Activated CD4-positive, alpha-beta T cell treated with anti-CD3 and anti-CD28 coated beads for 48 hours (primary cell): ENCODE results near the gene PPM1E.
"Not testable (repeated sequence)": the region's sequence is repeated elsewhere in the genome, so short reads cannot be mapped to it uniquely, and the experiment has no call there.

Experiments
- DNase-seq: peaks from one replicate; pipeline ENCODE4 v3.0.0-alpha.2; 2020

PPM1E gene

GRCh38 chr17:58850106-58850505 is 94.5 kb downstream of the PPM1E start:
- not testable (repeated sequence) for DNase-seq

DNA sequence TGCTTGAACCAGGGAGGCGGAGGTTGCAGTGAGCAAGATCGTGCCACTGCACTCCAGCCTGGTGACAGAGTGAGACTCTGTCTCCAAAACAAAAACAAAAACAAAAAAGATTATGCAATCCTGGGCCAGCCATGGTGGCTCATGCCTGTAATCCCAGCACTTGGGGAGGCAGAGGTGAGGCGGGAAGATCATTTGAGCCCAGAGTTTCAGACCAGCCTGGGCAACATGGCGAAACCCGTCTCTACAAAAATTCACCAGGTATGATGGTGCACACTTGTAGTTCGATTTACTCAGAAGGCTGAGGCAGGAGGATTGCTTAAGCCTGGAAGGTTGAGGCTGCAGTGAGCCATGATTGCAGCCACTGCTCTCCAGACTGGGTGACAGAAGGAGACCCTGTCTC is 109.6 kb downstream of the PPM1E start:
- DNase-seq = no peak

GRCh38 chr17:58870747-58871146 is 115.1 kb downstream of the PPM1E start:
- no peak for DNase-seq

DNA sequence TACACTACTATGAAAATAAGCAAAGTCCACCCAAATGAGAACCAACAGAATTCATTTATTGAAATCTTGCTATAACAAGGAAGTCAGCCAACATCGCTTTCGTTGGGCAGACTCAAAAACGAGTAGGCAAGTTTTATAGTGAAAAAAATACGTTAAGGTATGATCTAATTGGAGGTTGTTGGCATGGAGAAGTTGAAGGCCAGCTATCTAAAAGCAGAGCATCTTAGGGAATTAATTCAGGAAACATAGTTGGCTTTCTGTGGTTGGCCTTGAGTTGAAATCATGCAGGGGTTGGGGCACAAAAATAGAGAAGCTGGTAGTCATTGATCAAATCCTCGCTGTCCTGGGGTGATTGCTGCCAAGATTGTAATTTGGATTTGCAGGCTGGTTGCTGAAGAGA is 118.3 kb downstream of the PPM1E start:
- no peak for DNase-seq

DNA sequence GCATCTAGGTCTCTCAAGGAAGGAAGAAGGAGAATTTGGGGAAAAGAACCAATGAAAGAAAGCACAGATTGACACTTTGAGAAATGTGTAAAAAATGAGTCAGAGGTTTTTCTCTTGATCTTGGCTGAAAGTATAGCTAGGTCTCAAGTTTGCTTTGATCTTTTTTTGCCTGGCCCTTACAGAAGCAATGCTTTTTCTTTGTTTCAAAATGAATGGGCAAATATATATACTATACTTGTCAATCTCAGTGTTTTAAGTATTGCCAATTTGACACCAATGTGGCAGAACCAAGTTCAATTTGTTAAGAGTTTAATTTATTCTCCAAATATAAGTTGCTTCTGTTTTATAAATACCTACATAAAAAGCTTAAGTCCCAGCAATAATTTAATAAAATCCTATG is 119.6 kb downstream of the PPM1E start:
- DNase-seq = no peak

DNA sequence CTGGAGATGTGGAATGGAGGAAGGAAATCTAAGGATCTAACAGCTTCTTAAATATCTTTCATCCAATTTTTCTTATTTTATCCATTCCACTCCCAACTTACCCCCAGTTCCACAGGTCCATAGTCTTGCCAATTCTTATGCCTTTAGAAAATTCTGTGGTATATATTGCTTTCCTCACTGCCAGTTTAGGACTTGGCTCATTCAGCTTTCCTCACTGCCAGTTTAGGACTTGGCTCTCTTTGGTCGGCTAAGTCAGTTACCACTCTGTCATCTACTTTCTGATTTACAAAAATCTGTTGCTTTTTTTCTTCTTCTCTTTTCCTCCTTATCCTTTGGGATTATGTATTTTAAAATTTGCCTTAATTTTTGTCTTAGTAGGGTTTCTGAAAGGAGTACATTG is 128.5 kb downstream of the PPM1E start:
- DNase-seq = no peak

DNA sequence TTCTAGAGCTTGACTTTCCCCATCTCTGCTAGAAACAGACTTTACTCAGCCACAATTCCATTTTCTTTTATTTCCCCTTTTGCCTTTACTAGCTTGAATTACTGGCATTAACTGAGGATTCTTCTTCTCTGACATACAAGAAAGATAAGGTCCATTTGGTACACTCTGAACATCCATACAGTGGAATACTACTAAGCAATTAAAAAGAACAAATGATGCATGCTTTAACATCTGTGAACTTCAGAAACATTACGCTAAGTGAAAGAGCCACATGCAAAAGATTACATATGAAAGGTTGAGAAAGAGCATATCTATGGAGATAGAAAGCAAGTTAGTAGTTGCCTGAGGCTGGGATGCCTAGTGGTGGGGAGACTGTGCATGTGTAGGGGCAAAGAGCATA is 130.9 kb downstream of the PPM1E start:
- DNase-seq = no peak

- DNase-seq = no peak
These were observed 134.3 kb downstream of the PPM1E start for GRCh38 chr17:58889928-58890327.

DNA sequence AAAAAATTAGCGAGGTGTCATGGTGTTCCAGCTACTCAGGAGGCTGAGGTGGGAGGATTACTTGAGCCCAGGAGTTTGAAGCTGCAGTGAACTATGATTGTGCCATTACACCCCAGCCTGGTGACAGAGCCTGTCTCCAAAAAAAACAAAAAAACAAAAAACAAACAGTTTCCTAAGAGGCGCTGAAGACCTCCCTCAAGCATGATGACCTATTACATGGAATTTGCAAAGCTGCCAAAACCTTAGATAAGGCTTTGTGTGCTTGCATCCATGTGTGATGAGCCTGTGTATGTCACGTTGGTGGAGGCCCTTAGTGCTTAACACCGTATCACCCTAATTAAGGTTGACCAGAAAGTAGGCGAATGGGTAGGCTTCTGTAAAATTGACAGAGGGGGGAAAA is 143.5 kb downstream of the PPM1E start:
- DNase-seq = no peak

- DNase-seq = no peak
These were observed 146.7 kb downstream of the PPM1E start for GRCh38 chr17:58902322-58902721.

GRCh38 chr17:58911741-58912343 is 156.2 kb downstream of the PPM1E start:
- DNase-seq = no peak

DNA sequence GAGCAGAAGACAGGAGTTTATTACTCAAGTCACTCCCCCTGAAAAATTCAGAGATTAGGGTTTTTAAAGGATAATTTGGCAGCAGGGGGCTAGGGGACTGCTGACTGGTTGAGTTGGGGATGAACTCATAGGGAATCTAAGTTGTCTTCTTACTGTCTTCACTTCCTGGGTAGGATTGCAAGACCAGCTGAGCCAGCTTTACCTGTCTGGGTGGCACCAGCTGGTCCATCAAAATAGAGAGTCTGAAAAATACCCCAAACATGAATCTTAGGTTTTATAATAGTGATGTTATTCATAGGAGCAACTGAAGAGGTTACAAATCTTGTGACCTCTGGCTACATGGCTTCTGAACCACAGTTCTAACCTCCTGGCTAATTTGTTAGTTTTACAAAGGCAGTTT is 157.9 kb downstream of the PPM1E start:
- no peak for DNase-seq

- no peak for DNase-seq
These were observed 158.5 kb downstream of the PPM1E start for GRCh38 chr17:58913971-58914769.

GRCh38 chr17:58917228-58917627 is 161.6 kb downstream of the PPM1E start:
- DNase-seq = no peak

DNA sequence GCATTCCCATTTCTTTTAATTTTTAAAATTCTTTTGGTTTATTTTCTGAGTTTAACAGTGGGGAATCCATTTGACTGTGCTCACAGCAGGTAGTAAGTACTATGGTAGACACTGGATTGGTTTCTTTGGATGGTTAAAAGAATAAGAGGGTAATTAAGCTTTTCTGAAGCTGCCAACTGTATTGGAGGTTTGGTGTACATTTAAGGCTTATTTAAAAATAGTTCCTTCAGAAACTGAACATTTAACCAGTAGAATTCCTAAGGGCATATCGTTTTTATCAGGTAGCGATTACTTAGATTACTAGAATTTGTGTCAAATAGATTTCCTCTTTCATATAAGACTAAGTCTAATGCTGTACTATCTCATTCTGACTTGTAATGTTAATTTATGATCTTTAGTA is 162.4 kb downstream of the PPM1E start:
- DNase-seq = no peak

DNA sequence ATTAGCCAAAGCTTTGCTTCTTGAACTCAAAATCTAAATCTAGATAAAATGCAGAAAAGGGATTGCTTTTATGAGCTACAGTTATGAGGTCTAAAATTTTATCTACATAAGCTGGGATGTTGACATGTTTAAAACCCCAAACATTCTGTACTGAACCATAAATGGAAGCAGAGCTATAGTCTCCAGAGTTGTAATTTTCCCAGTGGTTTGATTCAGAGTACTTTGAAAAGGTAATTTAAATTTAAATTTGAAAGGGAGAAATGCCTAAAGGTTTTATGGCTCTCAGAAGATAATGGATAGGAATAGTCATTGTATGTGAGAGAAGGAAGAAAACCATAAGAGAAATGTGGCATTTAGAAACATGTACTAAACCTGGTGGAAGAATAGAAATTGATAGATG is 163.2 kb downstream of the PPM1E start:
- DNase-seq = no peak

DNA sequence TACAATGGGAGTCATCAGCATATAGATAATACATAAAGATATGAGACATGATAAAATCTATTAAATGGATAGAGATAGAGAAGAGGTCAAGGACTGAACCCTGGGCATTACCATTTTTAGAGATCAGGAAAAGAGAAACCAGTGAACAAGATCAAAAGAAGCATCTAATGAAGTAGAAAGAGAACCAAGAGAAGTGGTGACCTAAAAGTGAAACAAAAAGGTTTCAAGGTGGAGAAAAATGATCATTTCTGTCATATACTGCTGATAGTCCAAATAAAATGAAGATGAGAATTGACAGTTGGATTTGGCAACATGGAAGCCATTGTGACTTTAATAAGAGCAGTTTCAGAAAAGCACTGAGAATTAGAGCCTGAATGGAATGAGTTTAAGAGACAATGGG is 165.1 kb downstream of the PPM1E start:
- no peak for DNase-seq

DNA sequence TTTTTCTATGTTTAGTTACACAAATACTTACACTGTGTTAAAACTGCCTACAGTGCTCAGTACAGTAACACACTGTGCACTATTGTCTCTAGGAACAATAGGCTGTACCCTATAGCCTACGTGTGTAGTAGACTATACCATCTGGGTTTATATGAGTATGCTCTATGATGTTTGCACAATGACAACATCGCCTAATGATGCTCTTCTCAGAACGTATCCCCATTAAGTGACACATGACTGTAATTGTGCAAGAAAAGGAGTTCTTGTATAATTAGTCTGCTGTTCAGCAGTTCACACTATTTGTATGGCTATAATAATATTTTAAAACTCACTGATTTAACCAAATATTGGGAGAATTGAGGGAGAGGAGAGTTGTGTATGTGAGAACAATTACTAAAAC is 177.3 kb downstream of the PPM1E start:
- no peak for DNase-seq

- no peak for DNase-seq
These were observed 180.6 kb downstream of the PPM1E start for GRCh38 chr17:58936295-58936694.

DNA sequence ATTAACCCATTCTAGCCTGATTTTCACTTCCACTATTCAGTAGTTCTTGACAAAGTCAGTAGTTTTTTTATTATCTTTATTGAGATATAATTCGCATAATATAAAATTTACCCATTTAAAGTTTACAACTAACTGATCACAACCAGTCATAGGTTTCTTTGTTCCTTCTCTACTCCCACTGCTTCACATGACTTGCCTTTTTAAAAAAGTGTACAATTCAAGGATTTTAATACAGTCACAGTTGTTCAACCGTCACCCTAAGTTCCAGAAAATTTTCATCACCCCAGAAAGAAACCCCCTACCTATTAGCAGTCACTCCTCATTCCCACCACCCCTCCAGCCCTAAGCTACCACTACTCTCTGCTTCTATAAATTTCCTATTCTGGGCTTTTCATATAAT is 188.5 kb downstream of the PPM1E start:
- DNase-seq = no peak

GRCh38 chr17:58947411-58947810 is 191.8 kb downstream of the PPM1E start:
- no peak for DNase-seq

- no peak for DNase-seq
These were observed 192.2 kb downstream of the PPM1E start for GRCh38 chr17:58947824-58948223.

DNA sequence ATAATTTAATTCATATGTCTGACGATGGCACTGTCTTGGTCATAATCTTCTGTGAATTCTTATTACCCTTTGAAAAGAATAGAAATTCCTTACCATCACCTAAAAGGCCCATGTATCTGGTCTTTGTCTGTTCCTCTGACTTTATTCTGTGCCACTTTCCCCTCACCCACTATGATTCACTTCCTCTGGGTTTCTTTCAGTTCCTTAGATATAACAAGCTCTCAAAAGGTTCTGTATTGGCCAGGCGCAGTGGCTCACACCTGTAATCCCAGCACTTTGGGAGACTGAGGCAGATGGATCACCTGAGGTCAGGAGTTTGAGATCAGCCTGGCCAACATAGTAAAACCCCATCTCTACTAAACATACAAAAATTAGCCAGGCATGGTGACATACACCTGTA is 198.7 kb downstream of the PPM1E start:
- DNase-seq = not testable (repeated sequence)

DNA sequence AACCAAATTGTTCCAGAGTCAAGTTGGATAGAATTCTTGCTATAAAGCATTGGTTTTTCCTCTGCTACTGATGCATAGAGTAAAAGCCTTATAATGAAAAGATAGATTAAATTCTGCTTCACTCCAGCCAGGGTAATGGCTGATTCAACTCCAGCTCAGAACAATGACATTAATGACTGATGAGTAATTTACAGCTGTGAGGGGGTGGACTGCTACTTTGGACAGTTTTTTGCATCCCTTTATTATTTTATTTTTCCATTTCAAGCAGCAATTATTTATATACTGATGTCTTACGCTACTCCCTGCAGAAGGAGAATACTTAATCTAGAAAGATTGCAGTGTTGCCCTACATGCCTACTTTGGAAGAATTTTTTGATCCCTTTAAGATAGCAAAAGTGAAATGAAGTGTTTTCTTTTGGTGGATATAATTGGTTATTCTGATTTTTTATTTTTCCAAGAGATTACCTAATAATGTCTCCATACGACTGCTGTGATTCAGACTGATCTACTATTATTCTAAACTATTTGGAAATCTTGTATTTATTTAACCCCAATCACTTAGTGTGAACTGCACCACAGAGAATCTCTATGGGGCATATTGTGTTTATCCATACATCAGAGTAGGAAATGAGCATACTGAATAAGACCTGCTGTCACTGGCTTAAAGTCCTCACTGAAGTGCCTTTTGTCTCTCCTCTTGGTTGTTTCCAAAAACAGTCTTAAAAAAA is 201.5 kb downstream of the PPM1E start:
- DNase-seq = no peak
